HEK293 (cell line): ENCODE data around the gene SNRPD2.
A peak's percentile ranks its signal among the peaks of the same experiment; 100 is the strongest.

Experiments used
- ZNF155 ChIP-seq: fragments of 450-650 bp; formaldehyde crosslinking; IDR thresholded peaks from 2 replicates; pipeline ENCODE4 v1.5.1; 2016; ENCODE audit warnings: missing biosample characterization, missing genetic modification characterization
- ZNF174 ChIP-seq: fragments of 450-650 bp; formaldehyde crosslinking; IDR thresholded peaks from 2 replicates; pipeline ENCODE4 v1.5.0; 2017; ENCODE audit warnings: missing biosample characterization, mild to moderate bottlenecking, missing genetic modification characterization
- ZNF221 ChIP-seq: fragments of 450-650 bp; formaldehyde crosslinking; IDR thresholded peaks from 2 replicates; pipeline ENCODE4 v1.5.1; 2017; ENCODE audit warnings: missing biosample characterization, missing genetic modification characterization, borderline replicate concordance
- TF ChIP-seq, protein P1 (sequence below): fragments of 450-650 bp; formaldehyde crosslinking; IDR thresholded peaks from 2 replicates; pipeline ENCODE4 v1.5.1; 2016; ENCODE audit warnings: missing biosample characterization, missing genetic modification characterization

DNA sequence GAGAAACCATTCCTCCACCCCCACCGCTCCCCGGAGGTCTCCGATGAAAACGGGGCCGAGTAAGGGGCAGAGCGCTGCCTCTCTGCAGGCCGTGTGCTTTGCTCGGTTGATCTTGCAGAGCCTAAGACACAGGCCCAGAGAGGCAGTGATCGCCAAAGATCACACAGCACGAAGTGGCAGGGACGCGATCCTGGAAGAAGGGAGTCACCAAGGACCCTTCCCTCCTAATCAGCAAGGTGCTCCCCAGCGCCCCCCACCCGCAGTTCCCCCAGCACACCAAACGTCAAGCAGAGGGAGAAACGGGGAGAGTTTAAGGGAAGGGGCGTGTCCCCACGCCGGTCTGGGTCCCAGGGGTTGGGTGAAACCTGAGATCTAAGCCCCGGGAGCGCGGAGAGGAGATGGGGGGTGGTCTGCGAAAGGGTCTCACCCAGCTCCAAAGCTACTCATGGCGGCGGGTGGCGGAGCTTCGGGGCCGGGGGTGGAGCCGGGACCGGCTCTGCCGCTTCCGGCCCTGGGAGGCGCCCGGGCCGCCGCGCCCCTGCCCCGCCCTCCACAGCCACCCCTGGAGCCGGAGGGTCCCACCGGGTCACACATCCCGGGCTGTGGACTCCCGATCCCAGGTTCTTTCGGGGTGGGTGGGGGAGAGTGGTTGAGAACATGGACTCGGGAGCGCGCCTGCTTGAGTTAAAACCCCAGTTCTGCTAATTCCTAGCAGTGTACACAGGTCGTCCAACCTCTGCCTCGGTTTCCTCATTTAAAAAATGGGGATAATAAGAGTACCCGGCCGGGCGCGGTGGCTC lies 52.6 kb downstream of the SNRPD2 start, which contains the start of gene EML2:
- TF ChIP-seq, protein P1, sequence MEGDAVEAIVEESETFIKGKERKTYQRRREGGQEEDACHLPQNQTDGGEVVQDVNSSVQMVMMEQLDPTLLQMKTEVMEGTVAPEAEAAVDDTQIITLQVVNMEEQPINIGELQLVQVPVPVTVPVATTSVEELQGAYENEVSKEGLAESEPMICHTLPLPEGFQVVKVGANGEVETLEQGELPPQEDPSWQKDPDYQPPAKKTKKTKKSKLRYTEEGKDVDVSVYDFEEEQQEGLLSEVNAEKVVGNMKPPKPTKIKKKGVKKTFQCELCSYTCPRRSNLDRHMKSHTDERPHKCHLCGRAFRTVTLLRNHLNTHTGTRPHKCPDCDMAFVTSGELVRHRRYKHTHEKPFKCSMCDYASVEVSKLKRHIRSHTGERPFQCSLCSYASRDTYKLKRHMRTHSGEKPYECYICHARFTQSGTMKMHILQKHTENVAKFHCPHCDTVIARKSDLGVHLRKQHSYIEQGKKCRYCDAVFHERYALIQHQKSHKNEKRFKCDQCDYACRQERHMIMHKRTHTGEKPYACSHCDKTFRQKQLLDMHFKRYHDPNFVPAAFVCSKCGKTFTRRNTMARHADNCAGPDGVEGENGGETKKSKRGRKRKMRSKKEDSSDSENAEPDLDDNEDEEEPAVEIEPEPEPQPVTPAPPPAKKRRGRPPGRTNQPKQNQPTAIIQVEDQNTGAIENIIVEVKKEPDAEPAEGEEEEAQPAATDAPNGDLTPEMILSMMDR (tag by site-specific recombination), result peak; percentile 90
- TF ChIP-seq ZNF221 (tag by site-specific recombination) (no peak), ZNF155 (tag by site-specific recombination) (no peak), ZNF174 (tag by site-specific recombination) (no peak)
